Measurements from ENCODE around the gene COL15A1.
"Not testable (repeated sequence)": the region's sequence is repeated elsewhere in the genome, so short reads cannot be mapped to it uniquely, and the experiment has no call there.

GRCh38 chr9:99099806-99100585 is 156.3 kb downstream of the COL15A1 start:
- TF ChIP-seq POLR2A (IDR thresholded peaks at IDR 0.05; ENCODE audit: low read length); GATA1 (IDR thresholded peaks at IDR 0.05; ENCODE audit: low read depth, low read length): not testable (repeated sequence)
